Epithelial cell of esophagus (primary cell): ENCODE measurements around the gene GBP6.

ENCODE experiments used
- DNase-seq: peaks from one replicate; pipeline ENCODE4 v3.0.0; 2010; ENCODE audit warnings: low read depth
- H3K4me3 ChIP-seq: 2 replicates; pipeline ENCODE4 v1.5.1; 2011; ENCODE audit warnings: mild to moderate bottlenecking, low read length, control low read depth
- TF ChIP-seq, protein P1 (sequence below): IDR thresholded peaks from 2 replicates; pipeline ENCODE4 v1.5.1; 2011; ENCODE audit warnings: low read depth, mild to moderate bottlenecking, low read length, control low read depth, inconsistent platforms; ENCODE audit not compliant: insufficient read depth; ENCODE audit errors: missing control alignments

Gene GBP6

DNA sequence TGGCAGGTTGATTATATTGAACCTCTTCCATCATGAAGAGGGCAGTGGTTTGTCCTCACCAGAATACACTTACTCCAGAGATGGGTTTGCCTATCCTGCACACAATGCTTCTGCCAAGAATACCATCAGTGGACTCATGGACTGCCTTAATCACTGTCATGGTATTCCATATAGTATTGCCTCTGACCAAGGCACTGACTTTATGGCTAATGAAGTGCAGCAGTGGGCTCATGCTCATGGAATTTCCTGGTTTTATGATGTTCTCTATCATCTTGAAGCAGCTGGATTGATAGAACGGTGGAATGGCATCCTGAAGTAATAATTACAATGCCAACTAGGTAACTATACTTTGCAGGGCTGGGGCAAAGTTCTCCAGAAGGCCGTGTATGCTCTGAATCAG lies 16.6 kb upstream of the GBP6 start:
- H3K4me3 ChIP-seq, result no peak overlapping the region
- no peak for DNase-seq
- TF ChIP-seq, protein P1, sequence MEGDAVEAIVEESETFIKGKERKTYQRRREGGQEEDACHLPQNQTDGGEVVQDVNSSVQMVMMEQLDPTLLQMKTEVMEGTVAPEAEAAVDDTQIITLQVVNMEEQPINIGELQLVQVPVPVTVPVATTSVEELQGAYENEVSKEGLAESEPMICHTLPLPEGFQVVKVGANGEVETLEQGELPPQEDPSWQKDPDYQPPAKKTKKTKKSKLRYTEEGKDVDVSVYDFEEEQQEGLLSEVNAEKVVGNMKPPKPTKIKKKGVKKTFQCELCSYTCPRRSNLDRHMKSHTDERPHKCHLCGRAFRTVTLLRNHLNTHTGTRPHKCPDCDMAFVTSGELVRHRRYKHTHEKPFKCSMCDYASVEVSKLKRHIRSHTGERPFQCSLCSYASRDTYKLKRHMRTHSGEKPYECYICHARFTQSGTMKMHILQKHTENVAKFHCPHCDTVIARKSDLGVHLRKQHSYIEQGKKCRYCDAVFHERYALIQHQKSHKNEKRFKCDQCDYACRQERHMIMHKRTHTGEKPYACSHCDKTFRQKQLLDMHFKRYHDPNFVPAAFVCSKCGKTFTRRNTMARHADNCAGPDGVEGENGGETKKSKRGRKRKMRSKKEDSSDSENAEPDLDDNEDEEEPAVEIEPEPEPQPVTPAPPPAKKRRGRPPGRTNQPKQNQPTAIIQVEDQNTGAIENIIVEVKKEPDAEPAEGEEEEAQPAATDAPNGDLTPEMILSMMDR, result no peak

DNA sequence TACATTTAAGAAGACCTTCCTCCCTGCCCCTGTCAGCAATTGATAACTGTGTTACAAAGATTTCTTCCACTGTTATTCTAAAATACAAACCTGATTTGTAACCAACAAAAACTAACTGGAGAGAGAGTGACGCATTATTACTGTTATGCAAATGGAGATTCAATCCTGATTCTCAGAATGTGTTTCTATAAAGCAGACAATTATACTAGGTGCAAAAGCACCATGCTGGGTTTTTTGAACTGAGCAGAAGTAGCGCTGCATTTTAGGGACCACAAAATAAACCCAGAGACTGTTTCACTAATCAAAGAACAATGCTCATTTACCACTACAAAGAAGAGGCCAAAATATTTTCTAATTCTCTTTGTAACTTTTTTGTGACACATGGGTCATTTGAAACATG lies 13.6 kb upstream of the GBP6 start:
- no peak overlapping the region for H3K4me3 ChIP-seq
- no peak for DNase-seq
- TF ChIP-seq, protein P1, result no peak

DNA sequence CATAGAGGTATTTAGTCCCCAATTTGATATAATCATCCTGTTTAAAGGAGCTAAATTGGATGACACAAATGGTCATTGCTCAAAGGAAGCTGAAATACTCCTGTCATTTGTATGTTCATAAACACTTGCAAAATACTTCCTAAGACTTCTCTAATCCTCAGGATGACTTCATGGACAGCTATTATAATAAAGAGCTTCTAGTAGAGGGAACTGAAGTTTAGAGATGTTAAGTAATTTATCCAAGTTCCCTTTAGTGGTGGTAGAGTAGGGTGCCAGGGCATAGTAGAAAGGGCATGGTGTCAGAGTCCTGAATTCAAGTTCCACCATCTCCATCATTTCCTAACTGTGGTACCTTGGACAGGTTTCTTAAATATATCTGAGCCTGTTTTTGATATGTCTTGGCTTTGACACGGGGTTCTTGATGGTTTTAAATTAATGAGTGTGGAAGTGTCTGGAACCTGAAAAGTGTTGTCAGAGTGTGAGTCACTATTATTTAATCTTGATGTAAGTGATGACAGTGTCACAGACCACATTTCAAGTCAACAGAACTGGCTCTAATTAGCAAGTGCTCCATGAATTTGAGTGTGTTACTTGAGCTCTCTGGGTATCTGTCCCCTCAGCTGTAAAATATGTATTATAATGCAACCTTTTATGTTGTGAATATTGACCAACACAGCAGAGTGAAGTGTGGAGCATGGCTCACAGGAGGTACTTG lies 12.1 kb upstream of the GBP6 start:
- DNase-seq, result peak; percentile 39
- TF ChIP-seq, protein P1, result no peak
- no peak overlapping the region for H3K4me3 ChIP-seq

DNA sequence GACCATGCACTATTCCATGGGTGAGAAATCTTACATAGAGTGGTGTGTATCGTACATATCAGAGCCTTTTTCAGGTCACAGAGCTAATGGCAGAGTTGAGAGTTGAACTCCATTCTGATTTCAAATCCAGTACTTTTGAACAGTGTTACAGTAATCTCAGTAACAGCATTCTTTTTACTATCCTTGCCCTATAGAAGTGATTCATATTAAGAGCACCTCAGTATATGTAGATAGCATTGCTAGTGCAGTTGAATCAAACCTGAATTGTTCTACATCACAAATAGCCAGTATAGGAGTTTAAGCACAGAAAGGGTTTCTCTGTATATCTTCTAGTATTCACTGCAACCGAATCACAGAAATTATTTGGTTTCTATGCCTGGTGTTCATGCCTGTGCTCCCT lies 11.4 kb upstream of the GBP6 start:
- DNase-seq, result no peak
- TF ChIP-seq, protein P1, result no peak
- H3K4me3 ChIP-seq, result no peak overlapping the region

DNA sequence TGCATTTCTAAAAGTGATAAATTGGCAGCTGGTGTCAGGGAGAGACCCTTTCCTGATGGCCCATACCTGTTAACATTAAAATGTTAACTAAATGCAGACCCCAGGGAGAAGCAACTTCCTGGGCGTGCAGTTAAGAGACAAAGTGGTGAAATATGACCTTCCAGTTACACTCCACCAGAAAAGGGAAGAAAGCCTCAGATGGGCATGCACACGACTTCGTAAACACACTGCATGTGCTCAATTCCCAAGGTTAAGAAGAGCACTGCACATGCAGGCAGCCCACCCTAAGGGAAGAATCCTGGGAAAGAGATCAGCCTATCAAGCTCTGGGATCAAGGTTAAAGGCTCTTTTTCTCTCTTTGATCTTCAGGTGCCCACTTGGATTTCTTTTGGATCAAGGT lies 9.7 kb upstream of the GBP6 start:
- no peak overlapping the region for H3K4me3 ChIP-seq
- TF ChIP-seq, protein P1, result no peak
- no peak for DNase-seq

DNA sequence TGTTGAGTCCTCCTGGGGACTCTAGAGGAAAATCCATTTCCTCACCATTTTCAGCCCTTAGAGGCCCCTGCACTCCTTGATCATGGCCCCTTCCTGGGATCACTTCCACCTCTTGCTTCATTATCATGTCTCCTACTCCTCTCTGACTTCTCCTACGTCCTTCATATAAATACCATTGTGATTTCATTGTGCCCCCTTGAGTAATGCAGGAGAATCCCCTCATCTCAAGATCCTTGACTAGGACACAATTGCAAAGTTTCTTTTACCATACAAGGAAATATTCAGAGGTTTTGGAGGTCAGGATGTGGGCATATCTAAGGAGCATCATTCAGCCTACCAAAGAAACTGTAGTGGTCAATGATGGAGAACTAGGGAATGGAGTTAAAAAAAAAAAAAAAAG lies 8.8 kb upstream of the GBP6 start:
- DNase-seq, result no peak
- TF ChIP-seq, protein P1, result no peak
- no peak overlapping the region for H3K4me3 ChIP-seq
